GM18520 (cell line): ENCODE measurements around the gene ERICH2.

Experiments
- ATAC-seq: cut with Tn5 transposase; IDR thresholded peaks from one replicate; pipeline ENCODE4 v1.9.1; 2021; ENCODE audit not compliant: unreplicated experiment

The ERICH2 gene

DNA sequence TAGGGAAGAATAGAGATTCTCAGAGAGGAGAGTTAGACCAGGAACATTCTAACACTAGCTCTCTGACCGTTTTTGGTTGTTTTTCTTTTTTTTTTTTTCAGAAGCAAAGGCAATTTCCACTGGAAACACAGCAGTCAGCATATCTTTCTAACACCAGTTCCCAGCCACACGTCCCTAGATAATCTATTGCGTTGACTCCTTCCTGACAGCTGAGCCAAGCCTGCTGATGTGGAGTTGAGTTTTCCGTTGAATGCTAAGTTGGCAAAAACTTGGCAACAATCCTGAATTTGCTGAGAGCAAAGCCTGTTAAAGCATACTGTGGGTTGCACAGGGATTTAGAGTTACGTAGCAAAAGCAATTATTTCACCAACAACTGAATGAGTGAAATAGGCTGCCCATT lies 65.8 kb downstream of the ERICH2 start:
- no peak for ATAC-seq

DNA sequence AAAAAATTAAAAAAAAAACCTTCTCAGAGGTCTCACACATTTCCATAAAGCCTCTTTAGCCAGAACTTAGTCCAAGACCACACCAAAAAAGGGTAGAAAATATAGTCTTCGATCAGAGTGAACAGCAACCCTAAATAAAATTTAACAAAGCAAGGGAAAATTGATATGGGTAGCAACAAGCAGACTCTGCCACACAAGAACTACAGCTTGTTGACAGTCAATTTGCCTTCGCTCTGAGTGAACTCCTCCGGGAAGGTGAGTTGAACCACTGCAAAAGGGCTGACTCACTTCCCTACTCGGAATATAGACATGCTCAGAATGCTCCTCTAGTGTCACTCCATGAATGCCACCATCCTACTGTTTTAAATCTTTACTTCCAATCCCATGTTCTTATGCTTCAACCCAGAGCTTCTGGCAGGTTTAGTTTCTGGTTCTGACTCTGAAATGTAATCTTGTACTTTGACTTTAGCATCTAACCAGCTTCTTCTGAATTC lies 70.6 kb downstream of the ERICH2 start:
- ATAC-seq, result no peak

DNA sequence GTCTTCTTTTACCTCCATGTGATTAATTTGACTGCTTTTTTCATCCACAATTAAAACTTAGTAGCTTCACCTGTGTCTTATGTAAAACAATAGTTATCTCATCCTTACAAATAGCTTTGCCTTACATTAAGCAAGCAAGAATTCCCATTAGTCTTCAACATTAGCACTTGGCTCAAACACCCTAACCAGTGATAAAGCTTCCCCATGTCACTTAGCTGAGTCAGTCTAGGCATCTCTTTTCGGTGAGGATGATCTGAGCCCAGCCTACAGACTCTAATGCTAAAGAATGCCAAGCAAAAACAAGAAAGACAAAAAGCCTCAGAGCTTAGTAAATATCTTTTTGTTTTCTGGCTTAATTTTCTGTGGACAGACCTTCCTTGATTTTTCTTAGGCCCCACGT lies 72.6 kb downstream of the ERICH2 start:
- no peak for ATAC-seq

DNA sequence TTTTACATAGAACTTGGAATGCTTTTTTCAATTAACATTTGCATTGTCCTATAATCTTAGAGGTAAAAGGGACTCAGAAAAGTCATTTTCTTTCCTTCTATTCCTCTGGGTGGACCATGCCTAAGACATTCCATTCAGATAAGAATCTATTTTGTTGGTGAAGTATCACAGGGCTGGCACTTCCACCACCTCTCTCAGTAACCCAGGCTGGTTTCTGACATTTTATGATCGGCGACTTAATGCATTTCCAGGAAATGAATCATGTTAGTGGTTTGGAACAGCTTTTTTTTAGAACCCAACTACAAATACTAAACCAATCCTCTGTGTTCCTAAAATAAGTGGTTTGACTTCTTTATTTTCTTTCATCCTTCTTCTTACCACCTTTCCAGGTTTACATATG lies 73.5 kb downstream of the ERICH2 start:
- no peak for ATAC-seq

DNA sequence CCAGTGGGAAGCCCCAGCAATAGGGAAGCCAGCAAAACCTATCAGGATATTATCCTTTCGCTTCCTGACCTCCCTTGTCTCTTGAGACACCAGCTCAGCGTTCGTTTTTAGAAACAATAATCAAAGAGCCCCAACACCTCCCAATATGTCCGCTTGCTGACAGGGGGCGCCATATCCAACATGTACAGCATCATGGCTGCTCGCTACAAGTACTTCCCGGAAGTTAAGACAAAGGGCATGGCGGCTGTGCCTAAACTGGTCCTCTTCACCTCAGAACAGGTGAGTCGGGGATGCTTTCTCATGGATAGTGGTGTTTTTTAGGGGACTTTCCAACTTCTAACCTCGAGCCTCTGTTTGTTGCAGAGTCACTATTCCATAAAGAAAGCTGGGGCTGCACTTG lies 75.2 kb downstream of the ERICH2 start:
- no peak for ATAC-seq

DNA sequence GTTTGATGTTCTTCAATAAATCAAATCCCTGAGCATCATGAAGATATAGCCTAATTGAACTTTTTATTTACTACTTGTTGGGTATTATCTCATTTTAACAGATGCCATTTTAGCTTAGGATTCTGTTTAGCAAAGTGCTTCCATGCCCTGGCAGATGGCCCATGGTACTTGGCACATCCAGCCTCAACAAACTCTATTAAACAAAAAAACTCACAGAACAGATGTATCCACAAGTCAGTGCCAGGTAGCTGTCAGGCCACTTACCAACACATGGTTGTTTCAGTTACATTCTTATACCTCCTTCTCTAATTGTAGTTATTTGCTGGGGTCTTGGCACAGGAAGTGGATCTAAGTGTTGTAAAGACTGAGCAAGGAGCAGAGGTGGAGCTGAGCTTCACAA lies 76.1 kb downstream of the ERICH2 start:
- ATAC-seq, result no peak

DNA sequence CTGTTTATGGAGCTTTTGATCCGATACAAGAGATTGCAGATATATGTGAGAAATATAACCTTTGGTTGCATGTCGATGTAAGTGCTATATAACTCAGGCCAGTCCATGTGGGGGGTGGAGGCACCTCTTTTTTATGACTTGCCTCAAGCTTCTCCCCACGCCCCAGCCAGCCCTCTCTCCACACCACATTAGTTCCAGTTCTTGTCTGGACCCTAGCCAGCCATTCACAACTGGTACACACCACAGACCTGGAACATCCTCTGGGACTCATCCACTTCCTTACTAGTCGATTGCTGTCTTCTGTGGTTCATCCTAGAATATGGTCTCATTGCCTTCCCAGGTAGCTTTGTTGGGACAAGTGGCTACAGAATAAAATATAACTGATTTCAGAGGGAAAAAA lies 77.5 kb downstream of the ERICH2 start:
- no peak for ATAC-seq
